DMS79 treated with DMSO at 0.1 percent for 48 hours (cell line): Measurements from ENCODE around the gene PDZD8.

Experiments used
- DNase-seq: peaks from one replicate; lab custom pipeline; 2025; lab: John Stamatoyannopoulos, UW

Gene PDZD8

GRCh38 chr10:117375360-117376178 lies at the start of gene PDZD8:
Gene PDZD8 (minus strand): TSS chr10:117375440. CDS start chr10:117375227, 213 bp downstream.
- peak; percentile 44 for DNase-seq

- no peak for DNase-seq
These were observed 48.9 kb upstream of the PDZD8 start for GRCh38 chr10:117424171-117424570.

GRCh38 chr10:117421985-117422384 lies 46.7 kb upstream of the PDZD8 start:
- DNase-seq = no peak

- no peak for DNase-seq
These were observed 45.5 kb upstream of the PDZD8 start for GRCh38 chr10:117420768-117421167.

- DNase-seq = no peak
These were observed 44.7 kb upstream of the PDZD8 start for GRCh38 chr10:117419921-117420320.

GRCh38 chr10:117419159-117419558 lies 43.9 kb upstream of the PDZD8 start:
- no peak for DNase-seq

GRCh38 chr10:117418121-117418520 lies 42.9 kb upstream of the PDZD8 start:
- DNase-seq = no peak

GRCh38 chr10:117417196-117417595 lies 42.0 kb upstream of the PDZD8 start:
- no peak for DNase-seq

GRCh38 chr10:117413928-117414618 lies 38.8 kb upstream of the PDZD8 start:
- peak; percentile 1 for DNase-seq

- no peak for DNase-seq
These were observed 37.3 kb upstream of the PDZD8 start for GRCh38 chr10:117412469-117413010.

GRCh38 chr10:117411479-117412399 lies 36.5 kb upstream of the PDZD8 start:
- no peak for DNase-seq

- DNase-seq = no peak
These were observed 35.3 kb upstream of the PDZD8 start for GRCh38 chr10:117410557-117410956.

GRCh38 chr10:117409549-117410305 lies 34.5 kb upstream of the PDZD8 start:
- peak; percentile 6 for DNase-seq

- no peak for DNase-seq
These were observed 33.5 kb upstream of the PDZD8 start for GRCh38 chr10:117408436-117409384.

- DNase-seq = no peak
These were observed 30.5 kb upstream of the PDZD8 start for GRCh38 chr10:117405730-117406129.

- no peak for DNase-seq
These were observed 25.1 kb upstream of the PDZD8 start for GRCh38 chr10:117400329-117400728.

- no peak for DNase-seq
These were observed 24.3 kb upstream of the PDZD8 start for GRCh38 chr10:117399341-117400196.

- no peak for DNase-seq
These were observed 22.8 kb upstream of the PDZD8 start for GRCh38 chr10:117398029-117398428.
